Mesendoderm (in vitro differentiated cells): ENCODE measurements around the gene FNBP1.
"Not testable (repeated sequence)": the region's sequence is repeated elsewhere in the genome, so short reads cannot be mapped to it uniquely, and the experiment has no call there.

Experiments used
- DNase-seq: peaks from one replicate; pipeline ENCODE4 v3.0.0; 2013
- H2AK5ac ChIP-seq: 2 replicates; pipeline ENCODE4 v1.6.1; 2013; ENCODE audit warnings: low read length, inconsistent platforms
- H2BK120ac ChIP-seq: 2 replicates; pipeline ENCODE4 v1.6.1; 2013; ENCODE audit warnings: low read depth, mild to moderate bottlenecking, low read length, moderate library complexity, mixed read lengths
- H2BK15ac ChIP-seq: replicated peaks from 2 replicates; pipeline ENCODE4 v1.6.1; 2013; ENCODE audit warnings: low read depth, mild to moderate bottlenecking, moderate library complexity
- H2BK5ac ChIP-seq: 2 replicates; pipeline ENCODE4 v1.6.1; 2013; ENCODE audit warnings: low read length, inconsistent platforms
- H3K18ac ChIP-seq: 2 replicates; pipeline ENCODE4 v1.6.1; 2013; ENCODE audit warnings: mild to moderate bottlenecking, low read length, mixed read lengths
- H3K23ac ChIP-seq: one replicate; pipeline ENCODE4 v1.6.1; 2013; ENCODE audit warnings: low read length
- H3K27ac ChIP-seq: 2 replicates; pipeline ENCODE4 v1.5.1; 2013; ENCODE audit warnings: low read depth, mild to moderate bottlenecking, inconsistent platforms, low read length, moderate library complexity
- H3K27me3 ChIP-seq: 2 replicates; pipeline ENCODE4 v1.6.1; 2013; ENCODE audit warnings: low read length, control low read depth, mild to moderate bottlenecking, inconsistent platforms; ENCODE audit not compliant: insufficient read depth, poor library complexity
- H3K36me3 ChIP-seq: 2 replicates; pipeline ENCODE4 v1.6.1; 2013; ENCODE audit warnings: low read length, inconsistent platforms; ENCODE audit not compliant: control insufficient read depth, insufficient read depth
- H3K4ac ChIP-seq: one replicate; pipeline ENCODE4 v1.6.1; 2013; ENCODE audit warnings: low read depth, mild to moderate bottlenecking, low read length, moderate library complexity
- H3K4me1 ChIP-seq: 2 replicates; pipeline ENCODE4 v1.6.1; 2013; ENCODE audit warnings: low read depth, low read length, inconsistent platforms; ENCODE audit not compliant: control insufficient read depth
- H3K4me2 ChIP-seq: 2 replicates; pipeline ENCODE4 v1.6.1; 2013; ENCODE audit warnings: low read length
- H3K4me3 ChIP-seq: 2 replicates; pipeline ENCODE4 v1.5.1; 2013; ENCODE audit warnings: mild to moderate bottlenecking, low read length
- H3K56ac ChIP-seq: one replicate; pipeline ENCODE4 v1.6.1; 2013; ENCODE audit warnings: low read length
- H3K79me1 ChIP-seq: 2 replicates; pipeline ENCODE4 v1.6.1; 2013; ENCODE audit warnings: low read length, inconsistent platforms
- H3K79me2 ChIP-seq: 2 replicates; pipeline ENCODE4 v1.6.1; 2013; ENCODE audit warnings: mild to moderate bottlenecking, low read length; ENCODE audit not compliant: control insufficient read depth, insufficient read depth
- H3K9ac ChIP-seq: 2 replicates; pipeline ENCODE4 v1.6.1; 2013; ENCODE audit warnings: low read length, inconsistent platforms
- H4K5ac ChIP-seq: one replicate; pipeline ENCODE4 v1.6.1; 2013; ENCODE audit warnings: low read length
- H4K8ac ChIP-seq: one replicate; pipeline ENCODE4 v1.6.1; 2013; ENCODE audit warnings: low read depth, mild to moderate bottlenecking, control low read depth, low read length, moderate library complexity
- WGBS: extraction: QIAGEN DNeasy Blood & Tissue Kit; methylation state at CpG from one replicate; pipeline ENCODE4 v1.1.7; 2013; ENCODE audit warnings: low lambda C conversion rate, missing lambda C conversion rate; ENCODE audit not compliant: insufficient coverage; ENCODE audit errors: extremely low coverage; 5-methylcytosine and 5-hydroxymethylcytosine counted together

The FNBP1 gene

GRCh38 chr9:130008538-130008937 is 34.5 kb downstream of the FNBP1 start:
- Histone ChIP-seq H3K4me3 (no peak overlapping the region), H3K4ac (no peak overlapping the region), H3K79me1 (no peaks in the 10 kb centered on the region), H3K4me1 (no peaks in the 10 kb centered on the region), H3K9ac (no peak overlapping the region), H2BK5ac (no peak overlapping the region), H3K79me2 (no peaks in the 10 kb centered on the region), H3K27me3 (no peaks in the 10 kb centered on the region), H4K5ac (no peak overlapping the region), H2BK15ac (no peak overlapping the region), H3K23ac (no peak overlapping the region), H3K4me2 (no peak overlapping the region), H4K8ac (no peak overlapping the region), H3K36me3 (no peaks in the 10 kb centered on the region), H3K27ac (no peak overlapping the region), H2AK5ac (no peak overlapping the region), H3K18ac (no peak overlapping the region), H3K56ac (no peak overlapping the region), H2BK120ac (no peak overlapping the region)
- no CpG with 5 or more reads among the region's 5 CpGs for WGBS
- DNase-seq: no peak

- not testable (repeated sequence) for H3K79me1 ChIP-seq, H3K4me2 ChIP-seq, H3K4me1 ChIP-seq, H3K27me3 ChIP-seq, DNase-seq, H2AK5ac ChIP-seq, H3K9ac ChIP-seq, H3K27ac ChIP-seq, H2BK5ac ChIP-seq, H2BK15ac ChIP-seq, H3K56ac ChIP-seq, H3K36me3 ChIP-seq, H3K79me2 ChIP-seq, H3K23ac ChIP-seq, H4K8ac ChIP-seq, H4K5ac ChIP-seq, H3K4me3 ChIP-seq, H3K18ac ChIP-seq, H2BK120ac ChIP-seq, H3K4ac ChIP-seq
- WGBS: no CpG with 5 or more reads among the region's 6 CpGs
Measured at GRCh38 chr9:130006952-130007351, 36.0 kb downstream of the FNBP1 start.

- Histone ChIP-seq H3K4me1 (no peaks in the 10 kb centered on the region), H3K56ac (no peak overlapping the region), H3K4me3 (no peak overlapping the region), H4K8ac (no peak overlapping the region), H3K27ac (no peak overlapping the region), H3K4me2 (no peak overlapping the region), H3K23ac (no peak overlapping the region), H3K79me1 (no peaks in the 10 kb centered on the region), H2BK5ac (no peak overlapping the region), H3K4ac (no peak overlapping the region), H3K9ac (no peak overlapping the region), H3K36me3 (no peaks in the 10 kb centered on the region), H2AK5ac (no peak overlapping the region), H3K27me3 (no peaks in the 10 kb centered on the region), H3K18ac (no peak overlapping the region), H4K5ac (no peak overlapping the region), H2BK15ac (no peak overlapping the region), H2BK120ac (no peak overlapping the region), H3K79me2 (no peaks in the 10 kb centered on the region)
- DNase-seq: no peak
- no CpG with 5 or more reads among the region's 8 CpGs for WGBS
Measured at GRCh38 chr9:130003943-130004552, 38.9 kb downstream of the FNBP1 start.

- H3K4me2 ChIP-seq: no peak overlapping the region
Measured at GRCh38 chr9:130002320-130002719, 40.7 kb downstream of the FNBP1 start.

GRCh38 chr9:130001190-130001589 is 41.8 kb downstream of the FNBP1 start:
- Histone ChIP-seq H3K4me3 (no peak overlapping the region), H2AK5ac (no peak overlapping the region), H3K18ac (no peak overlapping the region), H4K8ac (no peak overlapping the region), H3K56ac (no peak overlapping the region), H3K9ac (no peak overlapping the region), H3K23ac (no peak overlapping the region), H3K36me3 (no peaks in the 10 kb centered on the region), H3K4me2 (no peak overlapping the region), H4K5ac (no peak overlapping the region), H2BK5ac (no peak overlapping the region), H3K79me2 (no peaks in the 10 kb centered on the region), H2BK120ac (no peak overlapping the region), H3K79me1 (no peaks in the 10 kb centered on the region), H3K27me3 (no peaks in the 10 kb centered on the region), H3K4ac (no peak overlapping the region), H2BK15ac (no peak overlapping the region), H3K27ac (no peak overlapping the region), H3K4me1 (no peaks in the 10 kb centered on the region)
- no CpG with 5 or more reads among the region's 7 CpGs for WGBS
- DNase-seq: no peak

More at GRCh38 chr9:130002320-130002719, 40.7 kb downstream of the FNBP1 start:
- H3K36me3 ChIP-seq: no peaks in the 10 kb centered on the region
- no peak overlapping the region for H3K9ac ChIP-seq
- H3K27me3 ChIP-seq: no peaks in the 10 kb centered on the region
- no peak for DNase-seq
- H3K79me2 ChIP-seq: no peaks in the 10 kb centered on the region
- no peak overlapping the region for H3K4ac ChIP-seq
- no peaks in the 10 kb centered on the region for H3K4me1 ChIP-seq
- H3K4me3 ChIP-seq: no peak overlapping the region
- H4K5ac ChIP-seq: no peak overlapping the region
- H2BK120ac ChIP-seq: no peak overlapping the region
- no peak overlapping the region for H4K8ac ChIP-seq
- H2BK5ac ChIP-seq: no peak overlapping the region
- WGBS: no CpG with 5 or more reads among the region's 5 CpGs
- H3K18ac ChIP-seq: no peak overlapping the region
- H2BK15ac ChIP-seq: no peak overlapping the region
- no peak overlapping the region for H3K56ac ChIP-seq
- no peak overlapping the region for H3K23ac ChIP-seq
- no peaks in the 10 kb centered on the region for H3K79me1 ChIP-seq
- no peak overlapping the region for H2AK5ac ChIP-seq
- H3K27ac ChIP-seq: no peak overlapping the region

GRCh38 chr9:129999141-129999510 is 43.9 kb downstream of the FNBP1 start:
- Histone ChIP-seq H3K4me1 (no peaks in the 10 kb centered on the region), H3K4me3 (no peak overlapping the region), H3K27me3 (no peaks in the 10 kb centered on the region), H4K8ac (no peak overlapping the region), H3K36me3 (no peaks in the 10 kb centered on the region), H3K4ac (no peak overlapping the region), H3K4me2 (no peak overlapping the region), H2AK5ac (no peak overlapping the region), H3K27ac (no peak overlapping the region), H2BK5ac (no peak overlapping the region), H3K79me2 (no peaks in the 10 kb centered on the region), H4K5ac (no peak overlapping the region), H2BK120ac (no peak overlapping the region), H3K9ac (no peak overlapping the region), H3K23ac (no peak overlapping the region), H2BK15ac (no peak overlapping the region), H3K56ac (no peak overlapping the region), H3K79me1 (no peaks in the 10 kb centered on the region), H3K18ac (no peak overlapping the region)
- WGBS: no CpG with 5 or more reads among the region's 5 CpGs
- no peak for DNase-seq
